ENCODE measurements around the gene RALBP1.
"Not testable (repeated sequence)": the region's sequence is repeated elsewhere in the genome, so short reads cannot be mapped to it uniquely, and the experiment has no call there.

The RALBP1 gene

DNA sequence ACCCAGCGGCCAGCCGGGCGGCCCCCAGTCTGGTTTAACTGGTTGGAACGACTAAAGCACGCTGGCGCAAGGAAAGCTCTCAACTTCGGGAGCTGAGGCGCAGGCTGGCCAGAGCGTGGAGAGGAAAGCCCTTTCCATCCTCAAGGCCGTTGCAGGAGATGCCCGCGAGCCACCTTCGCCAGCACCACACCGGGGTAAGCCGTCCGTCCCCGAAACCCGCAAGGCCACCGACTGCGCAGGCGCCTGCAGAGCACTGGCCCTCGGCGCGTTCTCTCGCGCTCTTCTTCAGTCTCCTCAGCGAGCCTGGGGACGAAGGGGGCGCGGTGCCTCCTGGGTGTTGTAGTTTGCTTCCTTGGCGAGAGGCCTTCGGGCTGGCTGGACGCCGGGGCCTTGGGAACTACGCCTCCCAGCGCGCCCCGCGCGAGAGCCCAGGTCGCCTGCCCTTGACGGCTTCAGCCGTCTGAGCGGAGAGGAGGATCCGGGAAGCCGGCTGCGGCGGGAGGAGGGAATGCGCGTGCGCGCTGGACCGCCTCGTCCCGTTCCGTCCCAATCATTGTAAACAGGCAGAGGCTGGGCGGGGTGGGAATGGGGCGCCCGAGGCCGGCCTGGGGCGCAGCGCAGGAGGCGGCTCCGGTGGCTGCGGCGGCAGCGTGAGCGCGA, at the start of gene RALBP1:
TSS of gene RALBP1 (plus strand) at position 531 of the 660 bp plus-strand sequence. CDS start 37,533 bp downstream, outside the sequence.
- peak; percentile 100 for DNase-seq (ENCODE audit: low read depth)
- TF ChIP-seq, protein P1, sequence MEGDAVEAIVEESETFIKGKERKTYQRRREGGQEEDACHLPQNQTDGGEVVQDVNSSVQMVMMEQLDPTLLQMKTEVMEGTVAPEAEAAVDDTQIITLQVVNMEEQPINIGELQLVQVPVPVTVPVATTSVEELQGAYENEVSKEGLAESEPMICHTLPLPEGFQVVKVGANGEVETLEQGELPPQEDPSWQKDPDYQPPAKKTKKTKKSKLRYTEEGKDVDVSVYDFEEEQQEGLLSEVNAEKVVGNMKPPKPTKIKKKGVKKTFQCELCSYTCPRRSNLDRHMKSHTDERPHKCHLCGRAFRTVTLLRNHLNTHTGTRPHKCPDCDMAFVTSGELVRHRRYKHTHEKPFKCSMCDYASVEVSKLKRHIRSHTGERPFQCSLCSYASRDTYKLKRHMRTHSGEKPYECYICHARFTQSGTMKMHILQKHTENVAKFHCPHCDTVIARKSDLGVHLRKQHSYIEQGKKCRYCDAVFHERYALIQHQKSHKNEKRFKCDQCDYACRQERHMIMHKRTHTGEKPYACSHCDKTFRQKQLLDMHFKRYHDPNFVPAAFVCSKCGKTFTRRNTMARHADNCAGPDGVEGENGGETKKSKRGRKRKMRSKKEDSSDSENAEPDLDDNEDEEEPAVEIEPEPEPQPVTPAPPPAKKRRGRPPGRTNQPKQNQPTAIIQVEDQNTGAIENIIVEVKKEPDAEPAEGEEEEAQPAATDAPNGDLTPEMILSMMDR (IDR thresholded peaks at IDR 0.05; ENCODE audit: insufficient read depth, low read depth, low read length, missing control alignments), result no peak
- peak within 1 kb of the TSS; percentile 88 for H3K4me3 ChIP-seq (ENCODE audit: low read depth, low read length)

DNA sequence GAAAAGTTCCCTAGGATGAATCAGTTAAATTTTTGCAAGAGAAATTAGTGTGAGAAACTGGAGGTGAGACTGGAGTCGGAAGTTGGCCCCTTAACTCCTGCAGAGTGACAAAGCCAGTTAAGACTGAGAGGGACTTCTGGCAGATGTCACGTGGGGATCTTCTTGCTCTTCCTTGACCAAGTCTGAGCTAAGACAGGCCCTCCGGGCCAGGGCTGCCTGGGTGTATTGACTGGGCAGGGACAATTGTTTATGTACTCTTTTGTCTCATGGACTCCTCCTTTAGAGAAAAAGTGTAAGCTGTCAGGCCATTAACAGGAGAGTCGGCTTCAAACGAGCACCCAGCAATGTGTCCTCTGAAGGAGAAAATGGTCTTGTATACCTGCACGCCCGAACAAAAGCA, 48.6 kb upstream of the RALBP1 start:
- no peak for DNase-seq (ENCODE audit: low read depth)
- no peak overlapping the region for H3K4me3 ChIP-seq (ENCODE audit: low read depth, low read length)
- TF ChIP-seq, protein P1 (IDR thresholded peaks at IDR 0.05; ENCODE audit: insufficient read depth, low read depth, low read length, missing control alignments), result no peak

DNA sequence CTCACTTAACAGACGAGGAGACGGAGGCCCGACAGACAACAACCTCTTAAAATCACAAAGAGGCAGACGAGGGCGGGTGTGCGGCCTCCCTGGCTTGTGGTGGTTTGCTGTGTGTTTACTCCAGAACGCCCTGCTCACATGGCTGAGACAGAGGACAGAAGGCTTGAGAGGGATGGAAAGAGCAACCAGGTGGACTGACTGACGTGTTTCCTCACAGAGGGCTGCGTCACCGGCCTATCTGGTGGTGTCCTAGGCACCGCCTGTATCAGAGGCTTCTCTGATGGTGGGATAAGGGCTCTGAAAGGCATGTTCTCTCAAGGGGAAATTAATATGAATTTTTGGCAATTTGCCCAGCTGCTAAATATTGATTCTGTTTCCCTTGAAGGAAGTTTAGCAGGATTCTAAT, 47.0 kb upstream of the RALBP1 start:
- no peak overlapping the region for H3K4me3 ChIP-seq (ENCODE audit: low read depth, low read length)
- TF ChIP-seq, protein P1 (IDR thresholded peaks at IDR 0.05; ENCODE audit: insufficient read depth, low read depth, low read length, missing control alignments), result no peak
- no peak for DNase-seq (ENCODE audit: low read depth)

DNA sequence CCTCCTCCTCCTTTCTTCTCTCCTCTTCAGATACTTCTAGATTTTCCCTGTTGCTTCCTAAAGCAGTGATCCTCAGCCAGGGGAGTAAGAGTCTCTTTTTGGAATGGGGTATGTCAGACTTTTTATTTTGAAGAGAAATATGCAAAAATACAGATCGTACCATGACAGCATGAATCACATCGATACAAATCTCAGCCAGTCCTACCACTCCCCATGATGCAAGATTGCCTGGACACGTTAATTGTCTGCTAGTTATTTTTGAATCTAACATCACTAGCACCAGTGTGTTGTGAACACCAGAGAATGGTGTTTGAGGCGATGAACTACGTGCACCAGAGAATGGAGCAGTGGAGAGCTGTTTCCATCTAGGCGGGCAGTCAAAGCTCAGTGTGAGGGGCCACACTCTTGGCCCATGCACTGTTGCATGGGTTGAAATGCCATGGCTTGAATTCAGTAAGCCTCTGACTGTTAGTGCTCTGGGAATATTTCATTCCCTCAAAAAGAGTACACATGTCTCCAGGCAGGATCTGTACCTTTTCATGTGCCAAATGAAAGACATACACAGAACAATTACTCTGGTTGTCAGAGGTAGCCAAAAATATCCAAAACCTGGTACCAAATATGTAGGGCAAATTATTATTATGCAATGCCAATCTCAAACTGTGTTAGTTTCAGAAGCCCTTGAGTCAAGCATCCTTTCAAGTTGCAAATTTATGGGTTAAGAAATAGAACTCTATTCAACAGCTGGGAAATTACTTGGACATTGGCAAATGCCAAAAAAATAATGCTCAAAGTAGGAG, 46.3 kb upstream of the RALBP1 start:
- no peak for DNase-seq (ENCODE audit: low read depth)
- TF ChIP-seq, protein P1 (IDR thresholded peaks at IDR 0.05; ENCODE audit: insufficient read depth, low read depth, low read length, missing control alignments), result no peak
- H3K4me3 ChIP-seq (ENCODE audit: low read depth, low read length), result no peak overlapping the region

DNA sequence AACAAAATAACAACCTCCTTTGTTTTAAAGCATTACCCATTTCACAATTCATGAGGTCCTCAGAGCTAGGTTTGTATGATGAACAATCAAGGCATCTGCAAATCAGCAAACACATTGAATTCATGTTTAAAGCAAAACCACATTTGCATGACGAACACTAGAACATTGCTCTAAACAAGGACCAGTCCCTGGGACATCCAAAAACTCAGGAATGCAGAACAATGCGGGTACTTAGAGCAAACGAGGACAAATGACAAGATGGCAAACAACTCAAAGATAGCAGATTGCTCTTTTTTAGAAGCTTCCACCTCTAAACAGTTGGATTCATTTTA, 45.7 kb upstream of the RALBP1 start:
- H3K4me3 ChIP-seq (ENCODE audit: low read depth, low read length), result no peak overlapping the region
- TF ChIP-seq, protein P1 (IDR thresholded peaks at IDR 0.05; ENCODE audit: insufficient read depth, low read depth, low read length, missing control alignments), result no peak
- no peak for DNase-seq (ENCODE audit: low read depth)

DNA sequence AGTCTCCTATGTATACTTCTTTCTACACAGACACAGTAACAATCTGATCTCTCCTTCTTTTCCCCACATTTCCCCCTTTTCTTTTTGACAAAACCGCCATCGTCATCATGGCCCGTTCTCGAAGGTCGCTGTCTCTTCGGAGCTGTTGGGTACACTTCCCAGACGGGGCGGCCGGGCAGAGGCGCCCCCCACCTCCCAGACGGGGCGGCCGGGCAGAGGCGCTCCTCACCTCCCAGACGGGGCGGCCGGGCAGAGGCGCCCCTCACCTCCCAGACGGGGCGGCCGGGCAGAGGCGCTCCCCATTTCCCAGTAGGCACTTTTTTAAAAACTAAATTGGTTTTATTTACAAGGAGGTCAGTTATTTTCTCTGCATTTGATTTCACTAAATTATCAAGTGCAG, 45.0 kb upstream of the RALBP1 start:
- not testable (repeated sequence) for H3K4me3 ChIP-seq (ENCODE audit: low read depth, low read length); DNase-seq (ENCODE audit: low read depth)

DNA sequence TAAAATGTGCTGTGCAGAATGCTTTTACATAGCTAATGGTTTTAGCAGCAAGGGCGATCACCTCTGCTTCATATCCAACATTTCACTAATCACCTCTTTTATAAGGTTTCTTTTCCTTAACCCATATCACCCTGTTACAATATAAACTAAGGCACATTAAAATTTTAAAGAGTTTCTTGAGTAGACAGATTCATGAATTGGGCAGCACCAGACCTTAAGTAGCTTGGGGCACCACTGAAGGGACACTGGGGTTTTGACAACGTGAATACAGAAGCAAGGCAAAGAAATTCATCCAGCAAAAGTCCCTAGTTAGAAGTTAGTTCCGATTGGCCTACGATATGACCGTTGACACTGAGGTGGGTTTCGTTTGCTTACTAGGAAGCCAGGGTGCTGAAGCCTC, 44.0 kb upstream of the RALBP1 start:
- TF ChIP-seq, protein P1 (IDR thresholded peaks at IDR 0.05; ENCODE audit: insufficient read depth, low read depth, low read length, missing control alignments), result no peak
- H3K4me3 ChIP-seq (ENCODE audit: low read depth, low read length), result no peak overlapping the region
- no peak for DNase-seq (ENCODE audit: low read depth)

DNA sequence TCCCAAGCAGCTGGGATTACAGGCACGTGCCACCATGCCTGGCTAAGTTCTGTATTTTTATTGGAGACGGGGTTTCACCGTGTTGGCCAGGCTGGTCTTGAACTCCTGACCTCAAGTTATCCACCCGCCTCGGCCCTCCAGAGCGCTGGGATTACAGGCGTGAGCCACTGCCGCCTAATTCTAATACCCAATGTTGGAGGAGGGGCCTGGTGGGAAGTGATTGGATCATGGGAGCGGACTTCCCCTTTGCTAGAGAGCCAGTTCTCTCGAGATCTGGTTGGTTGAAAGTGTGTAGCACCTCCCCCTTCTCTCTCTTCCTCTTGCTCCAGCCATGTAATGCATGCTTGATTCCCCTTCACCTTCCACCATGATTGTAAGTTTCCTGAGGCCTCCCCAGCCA, 42.2 kb upstream of the RALBP1 start:
- DNase-seq (ENCODE audit: low read depth); H3K4me3 ChIP-seq (ENCODE audit: low read depth, low read length): not testable (repeated sequence)

All from GM12865 (cell line).